NT2/D1 (cell line): ENCODE measurements around the gene CRY1.

ENCODE experiments used
- YY1 ChIP-seq: IDR thresholded peaks from 2 replicates; pipeline ENCODE4 v1.6.1; 2011; ENCODE audit not compliant: insufficient read length, insufficient read depth
- ZNF274 ChIP-seq: IDR thresholded peaks from 2 replicates; pipeline ENCODE4 v1.6.1; 2011; ENCODE audit warnings: mild to moderate bottlenecking, low read depth, low read length

DNA sequence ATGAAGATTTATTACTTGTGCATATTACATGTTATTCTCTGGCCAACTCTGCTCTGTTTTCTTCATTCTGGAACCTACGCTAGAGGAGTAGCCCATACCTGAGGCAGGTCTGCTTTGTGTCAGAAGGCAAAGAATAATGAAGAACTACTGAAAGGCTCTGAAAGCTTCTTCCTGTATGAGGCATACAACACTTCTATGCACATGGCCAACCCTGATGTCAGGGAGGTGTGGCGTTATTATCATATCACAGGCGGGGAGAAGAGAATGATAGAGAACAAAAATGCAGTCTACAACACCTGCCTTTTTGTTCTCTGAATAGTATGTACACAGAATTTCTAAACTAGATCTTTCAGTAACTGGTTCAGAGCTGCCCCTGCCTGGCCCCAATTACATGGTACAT is 32.5 kb upstream of the CRY1 start:
- TF ChIP-seq YY1 (no peak), ZNF274 (no peak)
